BE2C (cell line): ENCODE measurements around the gene WWOX.

Experiments used
- DNase-seq: peaks from one replicate; pipeline ENCODE4 v3.0.0-alpha.2; 2020
- H3K27me3 ChIP-seq: fragments of 250-450 bp; sonication (Bioruptor Pico); 2 replicates; pipeline ENCODE4 v1.5.1; 2020; ENCODE audit warnings: mild to moderate bottlenecking
- H3K36me3 ChIP-seq: fragments of 250-450 bp; sonication (Bioruptor Pico); 2 replicates; pipeline ENCODE4 v1.5.1; 2020; ENCODE audit warnings: mild to moderate bottlenecking
- H3K4me1 ChIP-seq: fragments of 250-450 bp; sonication (Bioruptor Pico); 2 replicates; pipeline ENCODE4 v1.5.1; 2020
- H3K4me3 ChIP-seq: 2 replicates; pipeline ENCODE4 v1.5.1; 2011; ENCODE audit warnings: low read depth, low read length
- H3K9me3 ChIP-seq: fragments of 250-450 bp; sonication (Bioruptor Pico); 2 replicates; pipeline ENCODE4 v1.5.1; 2020
- CTCF ChIP-seq: IDR thresholded peaks from 2 replicates; pipeline ENCODE4 v1.5.1; 2012; ENCODE audit warnings: mild to moderate bottlenecking, low read depth, low read length

The WWOX gene

DNA sequence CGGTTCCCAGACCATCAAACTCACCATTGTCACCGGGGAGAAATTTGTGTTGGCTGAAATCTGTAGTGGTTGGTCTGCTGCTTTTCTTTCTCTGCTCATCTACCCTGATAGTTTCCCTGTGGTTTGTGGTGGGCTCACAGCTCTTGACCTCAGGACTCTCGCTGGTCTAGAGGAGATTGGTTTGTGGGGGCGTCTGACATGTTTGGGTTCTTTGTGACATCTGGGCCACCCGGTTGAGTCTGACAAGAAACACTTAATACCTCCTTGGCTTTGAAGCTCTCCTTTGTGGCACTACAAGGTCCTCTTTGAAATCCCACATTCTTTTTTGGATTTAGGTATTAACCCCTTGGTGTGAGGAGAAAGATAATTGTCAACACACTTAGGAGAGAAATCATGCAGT lies 662.0 kb downstream of the WWOX start:
- no peak overlapping the region for H3K4me3 ChIP-seq
- no peaks in the 10 kb centered on the region for H3K4me1 ChIP-seq
- no peak for DNase-seq
- no peaks in the 10 kb centered on the region for H3K27me3 ChIP-seq
- H3K9me3 ChIP-seq: no peaks in the 10 kb centered on the region
- no peak for TF ChIP-seq CTCF
- H3K36me3 ChIP-seq: no peaks in the 10 kb centered on the region

- DNase-seq: no peak
- Histone ChIP-seq H3K4me1 (no peaks in the 10 kb centered on the region), H3K9me3 (no peaks in the 10 kb centered on the region), H3K27me3 (no peaks in the 10 kb centered on the region), H3K36me3 (no peaks in the 10 kb centered on the region), H3K4me3 (no peak overlapping the region)
- no peak for TF ChIP-seq CTCF
Measured at GRCh38 chr16:78762222-78762621, 662.8 kb downstream of the WWOX start.

DNA sequence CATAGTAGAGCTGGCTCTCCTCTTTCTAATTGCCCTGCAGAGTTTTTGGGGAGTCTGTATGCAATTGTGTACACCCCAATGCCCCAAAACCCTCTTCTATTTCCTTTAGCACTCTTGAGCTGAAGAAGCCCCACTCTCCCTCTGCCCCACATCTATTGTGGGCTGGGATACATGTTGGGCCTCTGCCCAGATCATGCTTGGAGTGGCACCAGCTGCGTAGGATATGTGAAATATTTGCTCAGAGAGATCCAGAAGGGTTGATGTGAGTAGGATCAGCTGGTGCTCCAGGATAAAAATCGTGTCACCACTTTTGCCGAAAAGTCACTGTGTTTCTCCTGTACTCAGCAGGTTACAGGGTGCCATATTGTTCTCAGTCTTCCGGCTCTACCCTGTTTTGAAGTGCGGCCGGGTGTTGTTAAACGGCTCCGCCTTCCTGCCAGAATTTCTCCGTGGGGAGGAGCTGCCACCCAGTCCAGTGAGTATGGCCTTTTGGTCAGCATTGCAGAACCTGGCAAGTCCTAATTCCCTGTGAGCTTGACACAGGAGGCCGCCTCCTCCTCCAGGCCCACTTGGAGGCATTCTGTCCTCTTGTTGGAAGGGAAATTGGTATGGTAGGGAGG lies 664.5 kb downstream of the WWOX start:
- H3K4me3 ChIP-seq: no peak overlapping the region
- DNase-seq: no peak
- no peaks in the 10 kb centered on the region for H3K4me1 ChIP-seq
- H3K36me3 ChIP-seq: no peaks in the 10 kb centered on the region
- H3K27me3 ChIP-seq: no peaks in the 10 kb centered on the region
- no peak for TF ChIP-seq CTCF
- H3K9me3 ChIP-seq: no peaks in the 10 kb centered on the region

DNA sequence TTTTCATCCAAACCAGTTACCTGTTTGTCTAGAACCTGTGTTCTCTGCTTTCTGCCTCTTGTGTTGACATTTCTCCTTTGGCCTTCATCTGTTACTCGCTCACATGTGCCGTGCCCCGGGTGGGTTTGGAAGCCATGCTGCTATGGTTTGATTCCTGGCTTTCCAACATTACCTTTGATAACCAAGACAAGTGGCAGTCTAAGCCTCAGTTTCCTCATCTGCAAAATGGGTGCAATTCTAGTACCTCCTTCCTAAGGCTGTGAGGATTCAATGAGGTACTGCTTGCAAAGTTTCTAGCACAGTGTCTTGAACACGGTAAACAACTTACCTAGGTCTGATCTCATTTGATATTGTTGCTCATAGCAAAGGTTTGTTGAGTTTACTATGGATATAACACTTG lies 665.0 kb downstream of the WWOX start:
- Histone ChIP-seq H3K4me3 (no peak overlapping the region), H3K27me3 (no peaks in the 10 kb centered on the region), H3K36me3 (no peaks in the 10 kb centered on the region), H3K4me1 (no peaks in the 10 kb centered on the region), H3K9me3 (no peaks in the 10 kb centered on the region)
- DNase-seq: no peak
- TF ChIP-seq CTCF: no peak

- Histone ChIP-seq H3K4me3 (no peak overlapping the region), H3K9me3 (no peaks in the 10 kb centered on the region), H3K36me3 (no peaks in the 10 kb centered on the region), H3K27me3 (no peaks in the 10 kb centered on the region), H3K4me1 (no peaks in the 10 kb centered on the region)
- DNase-seq: no peak
- TF ChIP-seq CTCF: no peak
Measured at GRCh38 chr16:78768226-78768625, 668.8 kb downstream of the WWOX start.

- DNase-seq: no peak
- H3K36me3 ChIP-seq: no peaks in the 10 kb centered on the region
- no peaks in the 10 kb centered on the region for H3K27me3 ChIP-seq
- no peak overlapping the region for H3K4me3 ChIP-seq
- H3K4me1 ChIP-seq: no peaks in the 10 kb centered on the region
- TF ChIP-seq CTCF: no peak
- no peaks in the 10 kb centered on the region for H3K9me3 ChIP-seq
Measured at GRCh38 chr16:78768718-78769117, 669.3 kb downstream of the WWOX start.
